PC-3 (cell line): Measurements from ENCODE around the gene EPO. TPM values are rescaled to one million over a fixed set of nuclear protein-coding genes. Genes with fewer than 3 reads are reported as not detected.
A peak's percentile ranks its signal among the peaks of the same experiment; 100 is the strongest.

Experiments
- ATAC-seq: fragments of 200-7000 bp; cut with Tn5 transposase; 2 replicates; pipeline ENCODE4 v1.9.1; 2020; ENCODE audit warnings: mild to moderate bottlenecking, moderate library complexity
- Bru-seq: library from RNA; stranded (reverse); fragments of 400-500 nt; gene quantifications from one replicate; lab custom pipeline; 2021; lab: Mats Ljungman, UMichigan
- BruChase-seq, 2 experiments: library from RNA; stranded (reverse); fragments of 400-500 nt; gene quantifications; one replicate each; lab custom pipeline; 2021; lab: Mats Ljungman, UMichigan
- BruUV-seq: library from RNA; stranded (reverse); fragments of 400-500 nt; replicated peaks from 2 replicates; lab custom pipeline; 2021; lab: Mats Ljungman, UMichigan
- CTCF ChIA-PET: fragments of 300-600 bp; sonication (Branson Sonifier 250); formaldehyde crosslinking; loops from one replicate; lab custom pipeline; 2022; ENCODE audit warnings: antibody characterized with exemption; lab: Charles Lee
- POLR2A ChIA-PET: fragments of 300-600 bp; sonication (Branson Sonifier 250); formaldehyde crosslinking; loops from one replicate; lab custom pipeline; 2022; ENCODE audit warnings: antibody characterized with exemption; ENCODE audit not compliant: unreplicated experiment; lab: Charles Lee
- DNase-seq: peaks from one replicate; pipeline ENCODE4 v3.0.0-alpha.2; 2015
- H2AFZ ChIP-seq: fragments of 300-600 bp; sonication (generic); 2 replicates; pipeline ENCODE4 v1.6.0; 2016; ENCODE audit warnings: antibody characterized with exemption, low read length
- H3F3A ChIP-seq: fragments of 300-600 bp; sonication (generic); one replicate; pipeline ENCODE4 v1.6.0; 2017; ENCODE audit warnings: antibody characterized with exemption, low read length, control low read depth, mild to moderate bottlenecking; ENCODE audit not compliant: unreplicated experiment
- H3K27ac ChIP-seq: fragments of 300-600 bp; sonication (generic); 2 replicates; pipeline ENCODE4 v1.5.1; 2016; ENCODE audit warnings: mild to moderate bottlenecking, low read length
- H3K27me3 ChIP-seq: fragments of 300-600 bp; sonication (generic); 2 replicates; pipeline ENCODE4 v1.6.1; 2016; ENCODE audit warnings: low read length, mixed read lengths
- H3K36me3 ChIP-seq: fragments of 300-600 bp; sonication (generic); 2 replicates; pipeline ENCODE4 v1.6.1; 2016; ENCODE audit warnings: low read depth, mixed run types, low read length, mixed read lengths
- H3K4me1 ChIP-seq: fragments of 300-600 bp; sonication (generic); 2 replicates; pipeline ENCODE4 v1.5.1; 2016; ENCODE audit warnings: low read length; ENCODE audit not compliant: insufficient read depth
- H3K4me2 ChIP-seq: fragments of 300-600 bp; sonication (generic); 2 replicates; pipeline ENCODE4 v1.6.0; 2016; ENCODE audit warnings: low read length
- H3K4me3 ChIP-seq: fragments of 300-600 bp; sonication (generic); 2 replicates; pipeline ENCODE4 v1.5.1; 2016; ENCODE audit warnings: mild to moderate bottlenecking, low read length, mixed read lengths
- H3K79me2 ChIP-seq: fragments of 300-600 bp; sonication (generic); 2 replicates; pipeline ENCODE4 v1.6.1; 2017; ENCODE audit warnings: low read length, mixed read lengths
- H3K9ac ChIP-seq: fragments of 300-600 bp; sonication (generic); 2 replicates; pipeline ENCODE4 v1.6.0; 2016; ENCODE audit warnings: mild to moderate bottlenecking, low read length
- H3K9me2 ChIP-seq: fragments of 300-600 bp; sonication (generic); replicated peaks from 2 replicates; pipeline ENCODE4 v1.6.1; 2016; ENCODE audit warnings: mixed run types, low read length, mixed read lengths
- H3K9me3 ChIP-seq: fragments of 300-600 bp; sonication (generic); 2 replicates; pipeline ENCODE4 v1.6.1; 2016; ENCODE audit warnings: low read length, mixed read lengths
- H4K20me1 ChIP-seq: fragments of 300-600 bp; sonication (generic); 2 replicates; pipeline ENCODE4 v1.6.1; 2016; ENCODE audit warnings: low read length, mixed read lengths
- EZH2 ChIP-seq: fragments of 300-600 bp; sonication (generic); IDR thresholded peaks from one replicate; pipeline ENCODE4 v1.6.1; 2017; ENCODE audit warnings: antibody characterized with exemption, mild to moderate bottlenecking, low read length; ENCODE audit not compliant: unreplicated experiment
- EZH2phosphoT487 ChIP-seq: fragments of 300-600 bp; sonication (generic); IDR thresholded peaks from 2 replicates; pipeline ENCODE4 v1.6.1; 2018; ENCODE audit warnings: mild to moderate bottlenecking, antibody characterized with exemption, low read length, borderline replicate concordance
- intact Hi-C: fragments of 100-400 bp; cut with micrococcal nuclease; formaldehyde crosslinking; loops from 2 replicates; pipeline ENCODE4 v1.9.0; 2023
- long read RNA-seq: library from polyadenylated mRNA; unstranded; transcript quantifications from one replicate; pipeline ENCODE4 v2.0.0, GENCODE V29; 2021; ENCODE audit not compliant: unreplicated experiment
- total RNA-seq: library from RNA; depleted of rRNA; stranded (reverse); fragments of >200 nt; gene quantifications from 2 replicates; pipeline ENCODE4 v1.2.3, GENCODE V29; 2014; rRNA removed
- TF ChIP-seq, protein P1 (sequence below): fragments of 300-600 bp; sonication (generic); conservative IDR thresholded peaks from 2 replicates; pipeline ENCODE4 v1.5.1; 2017; ENCODE audit warnings: antibody characterized with exemption, low read depth, mild to moderate bottlenecking, low read length

EPO gene
- total RNA-seq (not detected in 2 replicates), Bru-seq, nascent RNA (percentile 14 among the genes with signal in this experiment), BruChase-seq, experiment 1, labeled RNA remaining after a 6-hour chase (percentile 19 among the genes with signal in this experiment), BruChase-seq, experiment 2, labeled RNA remaining after a 2-hour chase (percentile 22 among the genes with signal in this experiment)
- long read RNA-seq: 0 reads

GRCh38 chr7:100720279-100720670, at the start of gene EPO:
EPO (plus strand) TSS chr7:100720468; CDS start chr7:100720981, 513 bp downstream.
- POLR2A ChIA-PET: no interaction called here
- Histone ChIP-seq H3K36me3 (no peaks in the 10 kb centered on the region), H3K27me3 (no peaks in the 10 kb centered on the region), H3K9ac (no peak within 1 kb of the TSS), H2AFZ (no peak within 1 kb of the TSS), H3F3A (no peaks in the 10 kb centered on the region), H3K79me2 (no peaks in the 10 kb centered on the region), H3K9me2 (no peaks in the 10 kb centered on the region), H3K4me3 (no peak within 1 kb of the TSS), H3K9me3 (no peaks in the 10 kb centered on the region), H4K20me1 (no peaks in the 10 kb centered on the region), H3K4me2 (no peak within 1 kb of the TSS), H3K27ac (no peak within 1 kb of the TSS), H3K4me1 (no peaks in the 10 kb centered on the region)
- no peak for ATAC-seq
- CTCF ChIA-PET: interaction anchor here (0.7 kb wide), 1 partner anchor 74 kb away, joined by 5 read pairs; no protein-coding TSS in a partner anchor
- DNase-seq: no peak
- no TSS peak for BruUV-seq
- intact Hi-C loops: no loop called here
- no peak for TF ChIP-seq EZH2
- no peak for TF ChIP-seq EZH2phosphoT487
- TF ChIP-seq, protein P1, sequence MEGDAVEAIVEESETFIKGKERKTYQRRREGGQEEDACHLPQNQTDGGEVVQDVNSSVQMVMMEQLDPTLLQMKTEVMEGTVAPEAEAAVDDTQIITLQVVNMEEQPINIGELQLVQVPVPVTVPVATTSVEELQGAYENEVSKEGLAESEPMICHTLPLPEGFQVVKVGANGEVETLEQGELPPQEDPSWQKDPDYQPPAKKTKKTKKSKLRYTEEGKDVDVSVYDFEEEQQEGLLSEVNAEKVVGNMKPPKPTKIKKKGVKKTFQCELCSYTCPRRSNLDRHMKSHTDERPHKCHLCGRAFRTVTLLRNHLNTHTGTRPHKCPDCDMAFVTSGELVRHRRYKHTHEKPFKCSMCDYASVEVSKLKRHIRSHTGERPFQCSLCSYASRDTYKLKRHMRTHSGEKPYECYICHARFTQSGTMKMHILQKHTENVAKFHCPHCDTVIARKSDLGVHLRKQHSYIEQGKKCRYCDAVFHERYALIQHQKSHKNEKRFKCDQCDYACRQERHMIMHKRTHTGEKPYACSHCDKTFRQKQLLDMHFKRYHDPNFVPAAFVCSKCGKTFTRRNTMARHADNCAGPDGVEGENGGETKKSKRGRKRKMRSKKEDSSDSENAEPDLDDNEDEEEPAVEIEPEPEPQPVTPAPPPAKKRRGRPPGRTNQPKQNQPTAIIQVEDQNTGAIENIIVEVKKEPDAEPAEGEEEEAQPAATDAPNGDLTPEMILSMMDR: no peak

DNA sequence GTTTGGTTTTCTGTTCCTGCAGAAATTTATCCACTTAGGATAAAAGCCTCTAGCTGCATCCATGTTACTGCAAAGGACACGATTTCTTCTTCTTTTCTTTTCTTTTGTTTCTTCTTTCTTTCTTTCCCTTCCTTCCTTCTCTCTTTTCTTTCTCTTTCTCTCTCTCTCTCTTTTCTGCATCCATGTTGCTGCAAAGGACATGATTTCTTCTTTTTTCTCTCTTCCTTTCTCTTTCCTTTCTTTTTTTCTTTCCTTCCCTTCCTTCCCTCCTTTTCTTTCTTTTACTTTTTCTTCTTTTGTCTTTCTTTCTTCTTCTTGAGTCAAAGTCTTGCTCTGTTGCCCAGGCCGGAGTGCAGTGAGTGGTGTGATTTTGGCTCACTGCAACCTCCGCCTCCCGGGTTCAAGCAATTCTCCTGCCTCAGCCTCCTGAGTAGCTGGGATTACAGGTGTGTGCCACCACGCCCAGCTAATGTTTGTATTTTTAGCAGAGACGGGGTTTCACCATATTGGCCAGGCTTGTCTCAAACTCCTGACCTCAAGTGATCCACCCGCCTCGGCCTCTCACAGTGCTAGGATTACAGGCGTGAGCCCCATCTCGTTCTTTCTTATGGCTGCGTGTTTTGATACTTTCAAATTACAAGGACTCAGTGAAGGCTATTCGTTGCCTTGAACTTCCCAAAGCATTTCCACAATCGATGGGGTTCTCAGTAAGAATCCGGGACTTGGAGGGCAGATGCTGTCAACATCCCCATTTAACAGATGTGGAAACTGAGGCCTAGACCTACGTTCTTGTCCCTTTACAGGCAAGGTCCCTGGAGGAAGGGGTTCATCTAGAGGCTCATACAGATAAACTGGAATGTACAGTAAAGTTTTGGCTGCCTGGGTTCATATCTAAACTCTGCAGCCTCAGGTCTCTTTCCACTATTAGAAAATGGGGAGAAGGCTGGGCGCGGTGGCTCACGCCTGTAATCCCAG, 48.6 kb upstream of the EPO start:
- Histone ChIP-seq H3K9me3 (no peaks in the 10 kb centered on the region), H3F3A (no peaks in the 10 kb centered on the region), H3K4me3 (no peak overlapping the region), H3K36me3 (no peaks in the 10 kb centered on the region), H3K79me2 (peaks cover 22% of the 10 kb centered on the region), H3K9ac (no peak overlapping the region), H3K27me3 (no peaks in the 10 kb centered on the region), H4K20me1 (no peaks in the 10 kb centered on the region), H3K4me1 (no peaks in the 10 kb centered on the region), H3K27ac (no peak overlapping the region), H2AFZ (no peak overlapping the region), H3K4me2 (no peak overlapping the region), H3K9me2 (no peaks in the 10 kb centered on the region)
- intact Hi-C loops: loop anchor here (2.0 to 5.0 kb wide), 2 partner anchors 44 to 67 kb away; no protein-coding TSS in a partner anchor
- ChIA-PET CTCF (no interaction called here), POLR2A (no interaction called here)
- TF ChIP-seq, protein P1: no peak
- TF ChIP-seq EZH2phosphoT487 (no peak), EZH2 (no peak)
- ATAC-seq (no peak), DNase-seq (no peak)
- BruUV-seq: no TSS peak
